Cardiac fibroblast (primary cell): ENCODE measurements around the gene MAD1L1.

Experiments used
- DNase-seq, 2 donors: peaks; one replicate each; pipeline versions ENCODE4 v3.0.0 to v3.0.0-alpha.2; 2010; ENCODE audit warnings: low read depth in 2 of 2
- H3K4me3 ChIP-seq, 2 donors: replicated peaks in 1 of 2; 1 replicate in 1 of 2; 2 replicates in 1 of 2; pipeline ENCODE4 v1.5.1; 2011; ENCODE audit warnings: low read depth in 2 of 2, low read length in 2 of 2, mild to moderate bottlenecking in 2 of 2, moderate library complexity in 1 of 2
- CTCF ChIP-seq: IDR thresholded peaks from one replicate; pipeline ENCODE4 v1.5.1; 2011; ENCODE audit warnings: low read depth, mild to moderate bottlenecking, low read length, inconsistent platforms

Gene MAD1L1

GRCh38 chr7:2122651-2123050 lies 110.1 kb downstream of the MAD1L1 start:
- no peak overlapping the region for H3K4me3 ChIP-seq
- no peak for TF ChIP-seq CTCF
- DNase-seq = no peak

DNA sequence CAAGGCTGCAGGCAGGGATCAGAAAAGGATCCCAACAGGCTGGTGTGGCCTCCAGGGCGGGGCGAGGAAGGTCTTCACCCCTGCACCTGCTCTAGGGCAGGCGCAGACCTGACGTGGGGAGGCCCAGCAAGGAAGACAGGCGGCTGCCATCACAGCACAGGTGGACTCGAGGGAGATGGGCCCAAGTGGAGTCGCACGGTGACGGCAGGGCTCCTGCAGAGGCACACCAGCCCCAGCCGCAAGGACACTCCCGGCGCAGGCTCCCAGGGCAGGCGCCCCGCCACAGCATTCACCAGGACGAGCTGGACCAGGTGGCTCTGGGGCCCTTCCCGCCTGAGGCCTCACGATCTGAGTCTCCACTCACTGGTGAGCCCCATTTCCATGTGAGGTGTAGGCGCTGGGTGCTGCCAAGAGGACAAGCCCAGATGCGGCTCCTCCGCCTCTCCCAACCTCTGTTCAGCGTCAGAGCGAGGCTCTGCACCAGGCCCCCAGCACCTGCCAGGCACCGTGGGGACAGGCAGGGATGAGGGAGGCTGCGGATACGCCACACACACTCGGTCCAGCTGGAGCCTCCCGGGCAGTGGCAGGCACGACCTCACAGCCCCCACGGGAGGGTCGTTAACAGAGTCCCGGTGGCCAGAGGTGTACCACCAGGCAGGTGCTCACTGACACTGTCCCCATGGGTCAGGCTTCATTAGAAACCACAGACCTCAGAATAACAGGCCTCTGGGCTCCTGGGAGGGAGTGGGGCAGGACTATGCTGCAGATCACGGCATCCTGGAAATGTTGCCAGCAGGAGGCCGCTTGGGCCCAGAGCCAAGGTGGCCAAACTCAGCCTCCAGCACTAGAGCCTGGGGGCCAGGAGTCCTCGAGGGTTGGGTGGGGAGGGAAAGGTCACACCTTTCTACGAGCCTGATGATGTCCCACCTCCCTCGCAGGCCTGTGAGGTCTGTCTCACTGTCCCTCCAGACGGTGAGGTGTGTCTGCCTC lies 111.6 kb downstream of the MAD1L1 start:
- no peak for TF ChIP-seq CTCF
- H3K4me3 ChIP-seq = no peak overlapping the region
- peak in 1 of 2 donors; percentile 39 for DNase-seq

- no peak for DNase-seq
- H3K4me3 ChIP-seq = no peak overlapping the region
- TF ChIP-seq CTCF = no peak
Observed at GRCh38 chr7:2120251-2120660, 112.5 kb downstream of the MAD1L1 start.

DNA sequence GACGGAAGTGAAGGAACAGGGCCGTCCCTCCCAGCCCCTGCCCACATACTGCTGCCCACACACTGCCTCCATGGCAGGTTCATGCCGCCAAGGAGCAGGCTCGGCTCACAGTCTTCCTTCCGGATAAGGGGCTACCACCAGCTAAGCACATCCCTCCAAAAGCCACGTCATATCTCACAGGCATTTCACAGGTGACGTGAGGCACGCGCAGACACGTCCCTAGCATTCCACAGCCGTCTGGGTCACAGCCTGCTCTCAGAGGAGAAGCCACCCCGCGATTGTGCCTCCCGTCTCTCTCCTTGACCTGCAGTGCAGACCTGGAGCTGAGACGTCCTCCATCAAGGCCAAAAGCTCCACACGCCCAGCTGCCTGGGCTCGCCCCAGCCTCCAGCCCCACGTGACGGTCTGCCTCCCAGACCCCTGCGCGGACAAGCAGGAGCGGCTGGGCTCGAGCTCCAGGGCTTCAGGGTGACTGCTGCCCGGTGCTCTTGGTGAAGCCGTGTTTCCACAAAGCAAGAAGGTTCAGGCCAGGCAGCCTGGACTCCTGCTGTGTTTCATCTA lies 114.0 kb downstream of the MAD1L1 start:
- TF ChIP-seq CTCF = no peak
- no peak for DNase-seq
- no peak overlapping the region for H3K4me3 ChIP-seq

DNA sequence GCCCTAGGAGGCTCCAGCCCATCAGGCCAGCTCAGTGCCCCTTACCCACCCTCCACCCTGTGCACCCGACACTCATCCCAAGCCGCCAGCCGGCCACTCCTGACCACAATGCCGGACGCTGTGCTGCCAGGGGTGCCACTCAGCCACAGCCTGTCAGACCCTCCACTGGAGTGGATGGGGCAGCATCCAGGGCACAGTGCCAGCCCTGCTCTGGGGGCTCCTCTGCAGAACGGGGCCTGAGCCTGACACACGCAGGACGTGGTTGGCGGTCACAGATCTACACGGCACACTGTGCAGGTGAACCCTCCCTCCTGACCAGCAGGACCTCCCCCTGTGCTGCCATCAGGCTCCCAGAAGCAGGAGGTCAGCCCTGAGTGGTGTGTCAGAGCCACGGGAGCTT lies 114.7 kb downstream of the MAD1L1 start:
- no peak for TF ChIP-seq CTCF
- DNase-seq = no peak
- H3K4me3 ChIP-seq = no peak overlapping the region

DNA sequence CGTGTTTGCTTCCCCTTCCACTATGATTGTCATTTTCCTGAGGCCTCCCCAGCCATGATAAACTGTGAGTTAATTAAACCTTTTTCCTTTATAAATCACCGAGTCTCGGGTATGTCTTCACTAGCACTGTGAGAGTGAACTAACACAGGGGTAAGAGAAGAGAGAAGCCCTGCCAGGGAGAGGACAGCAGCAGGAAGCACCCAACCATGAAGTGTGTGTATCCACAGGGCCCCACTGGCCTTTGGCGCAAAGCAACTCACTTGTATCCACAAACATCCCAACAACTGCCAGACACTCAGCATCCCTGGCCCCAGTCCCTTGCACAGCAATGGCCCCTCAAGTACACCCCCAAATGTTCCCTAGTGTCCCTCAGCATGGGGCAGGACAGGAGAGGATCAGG lies 115.1 kb downstream of the MAD1L1 start:
- DNase-seq = no peak
- H3K4me3 ChIP-seq = no peak overlapping the region
- no peak for TF ChIP-seq CTCF
